B cell (primary cell): Measurements from ENCODE around the gene ZWILCH. TPM values are rescaled to one million over a fixed set of nuclear protein-coding genes. Genes with fewer than 3 reads are reported as not detected.
"Not testable (repeated sequence)": the region's sequence is repeated elsewhere in the genome, so short reads cannot be mapped to it uniquely, and the experiment has no call there.

Source experiments
- ATAC-seq: fragments of 200-7000 bp; cut with Tn5 transposase; one replicate; pipeline ENCODE4 v1.10.0; 2021; ENCODE audit warnings: low read depth, mild to moderate bottlenecking, moderate number of reproducible peaks, moderate library complexity
- CTCF ChIA-PET: fragments of 350-600 bp; sonication (Branson Sonifier 250); formaldehyde crosslinking; loops from one replicate; lab custom pipeline; 2021; ENCODE audit warnings: antibody characterized with exemption, inconsistent platforms; lab: Charles Lee
- POLR2A ChIA-PET: fragments of 350-600 bp; sonication (Branson Sonifier 250); formaldehyde crosslinking; loops from one replicate; lab custom pipeline; 2021; ENCODE audit warnings: antibody characterized with exemption; lab: Charles Lee
- DNase-seq: peaks from one replicate; pipeline ENCODE4 v3.0.0; 2013
- H2AFZ ChIP-seq: 2 replicates; pipeline ENCODE4 v1.6.1; 2012; ENCODE audit warnings: mild to moderate bottlenecking, low read depth, low read length; ENCODE audit not compliant: insufficient read depth, poor library complexity, severe bottlenecking
- H3K27ac ChIP-seq, 2 donors: 1 replicate in 1 of 2; 2 replicates in 1 of 2; pipeline ENCODE4 v1.5.1; 2012 to 2013; ENCODE audit warnings: low read length in 2 of 2, mild to moderate bottlenecking in 2 of 2, moderate library complexity in 1 of 2
- H3K27me3 ChIP-seq, 4 experiments: fragments of 200-600 bp in 1 of 4; sonication (generic) in 1 of 4; replicated peaks in 1 of 4; 1 replicate in 2 of 4; 2 replicates in 2 of 4; pipeline versions ENCODE4 v1.6.1 to v1.7.0; 2013 to 2016; ENCODE audit warnings: low read length in 3 of 4, mild to moderate bottlenecking in 2 of 4, mixed read lengths in 1 of 4, moderate library complexity in 1 of 4; ENCODE audit not compliant: insufficient read depth in 4 of 4, control insufficient read depth in 3 of 4; ENCODE audit errors: control extremely low read depth in 1 of 4
- H3K36me3 ChIP-seq, 2 experiments: replicated peaks in 1 of 2; 1 replicate in 1 of 2; 2 replicates in 1 of 2; pipeline versions ENCODE4 v1.6.1 to v1.7.1; 2013; ENCODE audit warnings: low read length in 1 of 2; ENCODE audit not compliant: insufficient read depth in 2 of 2, control insufficient read depth in 1 of 2; ENCODE audit errors: control extremely low read depth in 1 of 2, extremely low read depth in 1 of 2
- H3K4me1 ChIP-seq, 2 donors: fragments of 200-600 bp in 1 of 2; sonication (generic) in 1 of 2; 1 replicate in 1 of 2; 2 replicates in 1 of 2; pipeline versions ENCODE4 v1.5.1 to v1.6.1; 2013 to 2017; ENCODE audit warnings: low read length in 2 of 2; ENCODE audit not compliant: control insufficient read depth in 2 of 2, insufficient read depth in 2 of 2
- H3K4me2 ChIP-seq: replicated peaks from 2 replicates; pipeline ENCODE3; 2012; ENCODE audit warnings: mild to moderate bottlenecking, low read depth, low read length; ENCODE audit not compliant: poor library complexity, severe bottlenecking
- H3K4me3 ChIP-seq, 5 experiments: fragments of 200-600 bp in 1 of 5; sonication (generic) in 1 of 5; 1 replicate in 3 of 5; 2 replicates in 2 of 5; pipeline versions ENCODE4 v1.5.1 to v1.7.0; 2011 to 2016; ENCODE audit warnings: low read length in 4 of 5, mild to moderate bottlenecking in 4 of 5, low read depth in 2 of 5, control low read depth in 1 of 5, moderate library complexity in 1 of 5; ENCODE audit not compliant: insufficient read depth in 1 of 5; ENCODE audit errors: control extremely low read depth in 1 of 5, extremely low read depth in 1 of 5
- H3K79me2 ChIP-seq: fragments of 200-600 bp; sonication (generic); one replicate; pipeline ENCODE4 v1.6.0; 2016; ENCODE audit warnings: low read length; ENCODE audit not compliant: control insufficient read depth, insufficient read depth
- H3K9ac ChIP-seq: fragments of 200-600 bp; sonication (generic); 2 replicates; pipeline ENCODE4 v1.6.1; 2017; ENCODE audit warnings: mild to moderate bottlenecking, low read length, moderate library complexity
- H3K9me3 ChIP-seq, 3 donors: one replicate each; pipeline versions ENCODE4 v1.6.1 to v1.7.1; 2013; ENCODE audit warnings: low read length in 2 of 3; ENCODE audit not compliant: control insufficient read depth in 2 of 3, insufficient read depth in 1 of 3; ENCODE audit errors: control extremely low read depth in 1 of 3
- H4K20me1 ChIP-seq: 2 replicates; pipeline ENCODE4 v1.6.0; 2012; ENCODE audit warnings: mild to moderate bottlenecking, low read length; ENCODE audit not compliant: insufficient read depth, control insufficient read depth, poor library complexity, severe bottlenecking
- H3K27ac Mint-ChIP-seq: one replicate; pipeline ENCODE4 v1.8.0; 2021; ENCODE audit warnings: mixed read lengths
- H3K27me3 Mint-ChIP-seq: one replicate; pipeline ENCODE4 v1.8.0; 2021; ENCODE audit warnings: mixed read lengths
- H3K4me1 Mint-ChIP-seq: one replicate; pipeline ENCODE4 v1.8.0; 2021; ENCODE audit warnings: mixed read lengths
- H3K4me3 Mint-ChIP-seq: one replicate; pipeline ENCODE4 v1.8.0; 2021; ENCODE audit warnings: mixed read lengths
- H3K9me3 Mint-ChIP-seq: one replicate; pipeline ENCODE4 v1.8.0; 2022; ENCODE audit warnings: mixed read lengths; ENCODE audit not compliant: insufficient read depth
- EZH2 ChIP-seq: IDR thresholded peaks from 2 replicates; pipeline ENCODE4 v1.6.1; 2012; ENCODE audit warnings: borderline replicate concordance, low read depth, mild to moderate bottlenecking, moderate library complexity, low read length; ENCODE audit not compliant: insufficient read depth, poor library complexity, severe bottlenecking
- WGBS: methylation state at CpG from one replicate; pipeline ENCODE4 v1.1.5; 2013; ENCODE audit warnings: missing lambda C conversion rate; ENCODE audit not compliant: insufficient coverage; 5-methylcytosine and 5-hydroxymethylcytosine counted together
- intact Hi-C: fragments of 100-400 bp; cut with micrococcal nuclease; formaldehyde crosslinking; loops from one replicate; pipeline ENCODE4 v1.10.0; 2022
- polyA plus RNA-seq: library from polyadenylated mRNA; depleted of rRNA; stranded (reverse); fragments of >200 nt; gene quantifications from 2 replicates; pipeline ENCODE4 v1.2.3, GENCODE V29; 2012
- total RNA-seq, 2 donors: library from RNA; stranded (reverse); fragments of 120-200 nt in 1 of 2; gene quantifications; 1 replicate in 1 of 2; 2 replicates in 1 of 2; pipeline versions ENCODE4 v1.2.3 to v1.2.4, GENCODE V29; 2013 to 2022
- TF ChIP-seq, protein P1 (sequence below): fragments of 200-600 bp; IDR thresholded peaks from one replicate; pipeline ENCODE4 v1.8.0; 2022; ENCODE audit warnings: antibody characterized with exemption, mild to moderate bottlenecking

The ZWILCH gene
- total and polyA plus RNA-seq, 2 donors (not counting 1 experiment from before 2014, with no cell fraction given), result 2.8 to 11.3 TPM

DNA sequence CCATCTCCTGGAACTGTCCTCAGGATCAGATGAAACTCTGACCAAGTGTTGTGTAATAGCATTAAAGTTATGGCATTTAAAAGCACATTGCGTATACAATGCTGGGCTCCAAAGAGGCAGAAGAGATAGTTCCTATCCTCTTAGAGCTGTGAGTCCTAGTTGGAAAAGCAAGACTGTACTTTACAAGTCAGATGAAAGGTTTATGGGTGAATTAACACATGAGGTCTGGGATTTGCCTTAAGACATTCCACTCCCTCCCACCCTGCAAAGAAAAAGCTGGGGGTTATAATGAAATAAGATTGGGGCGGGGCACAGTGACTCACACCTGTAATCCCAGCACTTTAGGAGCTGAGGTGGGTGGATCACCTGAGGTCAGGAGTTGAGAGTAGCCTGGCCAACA, 43.2 kb upstream of the ZWILCH start:
- no peaks in the 10 kb centered on the region for H4K20me1 ChIP-seq
- Mint-ChIP-seq H3K27me3 (no peaks in the 10 kb centered on the region), H3K9me3 (no peaks in the 10 kb centered on the region), H3K27ac (no peak overlapping the region), H3K4me3 (no peak overlapping the region), H3K4me1 (peaks cover 14% of the 10 kb centered on the region)
- CTCF ChIA-PET, result no interaction called here
- no peak overlapping the region for H3K9ac ChIP-seq
- H3K4me2 ChIP-seq, result no peak overlapping the region
- POLR2A ChIA-PET, result no interaction called here
- TF ChIP-seq, protein P1, sequence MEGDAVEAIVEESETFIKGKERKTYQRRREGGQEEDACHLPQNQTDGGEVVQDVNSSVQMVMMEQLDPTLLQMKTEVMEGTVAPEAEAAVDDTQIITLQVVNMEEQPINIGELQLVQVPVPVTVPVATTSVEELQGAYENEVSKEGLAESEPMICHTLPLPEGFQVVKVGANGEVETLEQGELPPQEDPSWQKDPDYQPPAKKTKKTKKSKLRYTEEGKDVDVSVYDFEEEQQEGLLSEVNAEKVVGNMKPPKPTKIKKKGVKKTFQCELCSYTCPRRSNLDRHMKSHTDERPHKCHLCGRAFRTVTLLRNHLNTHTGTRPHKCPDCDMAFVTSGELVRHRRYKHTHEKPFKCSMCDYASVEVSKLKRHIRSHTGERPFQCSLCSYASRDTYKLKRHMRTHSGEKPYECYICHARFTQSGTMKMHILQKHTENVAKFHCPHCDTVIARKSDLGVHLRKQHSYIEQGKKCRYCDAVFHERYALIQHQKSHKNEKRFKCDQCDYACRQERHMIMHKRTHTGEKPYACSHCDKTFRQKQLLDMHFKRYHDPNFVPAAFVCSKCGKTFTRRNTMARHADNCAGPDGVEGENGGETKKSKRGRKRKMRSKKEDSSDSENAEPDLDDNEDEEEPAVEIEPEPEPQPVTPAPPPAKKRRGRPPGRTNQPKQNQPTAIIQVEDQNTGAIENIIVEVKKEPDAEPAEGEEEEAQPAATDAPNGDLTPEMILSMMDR, result no peak
- no peak for TF ChIP-seq EZH2
- peaks cover 0 to 9% of the 10 kb centered on the region in 2 experiments for H3K36me3 ChIP-seq
- no peak for DNase-seq
- intact Hi-C loops, result no loop called here
- 100% methylated on average over 1 of the region's 2 CpGs for WGBS
- no peaks in the 10 kb centered on the region for H3K27me3 ChIP-seq
- H3K9me3 ChIP-seq, result peaks cover 0 to 5% (median 0%) of the 10 kb centered on the region in 3 donors
- no peak overlapping the region for H2AFZ ChIP-seq
- no peak overlapping the region for H3K4me3 ChIP-seq
- no peak overlapping the region for H3K27ac ChIP-seq
- ATAC-seq, result no peak
- H3K4me1 ChIP-seq, result no peaks in the 10 kb centered on the region
- no peaks in the 10 kb centered on the region for H3K79me2 ChIP-seq

GRCh38 chr15:66462627-66463026, 42.5 kb upstream of the ZWILCH start:
- Mint-ChIP-seq H3K27me3 (no peaks in the 10 kb centered on the region), H3K4me1 (peaks cover 11% of the 10 kb centered on the region), H3K9me3 (no peaks in the 10 kb centered on the region), H3K4me3 (no peak overlapping the region), H3K27ac (no peak overlapping the region)
- H3K27me3 ChIP-seq, result no peaks in the 10 kb centered on the region
- no peak for TF ChIP-seq EZH2
- TF ChIP-seq, protein P1, result no peak
- H3K4me2 ChIP-seq, result no peak overlapping the region
- intact Hi-C loops, result no loop called here
- 100% methylated on average over 4 of the region's 4 CpGs for WGBS
- H3K9me3 ChIP-seq, result peaks cover 0 to 5% (median 0%) of the 10 kb centered on the region in 3 donors
- DNase-seq (no peak), ATAC-seq (no peak)
- H3K79me2 ChIP-seq, result no peaks in the 10 kb centered on the region
- no peak overlapping the region for H2AFZ ChIP-seq
- H3K9ac ChIP-seq, result no peak overlapping the region
- no peak overlapping the region for H3K27ac ChIP-seq
- POLR2A ChIA-PET, result interaction anchor here (0.8 kb wide), 1 partner anchor 10 kb away, joined by 7 read pairs; no protein-coding TSS in a partner anchor
- no peak overlapping the region for H3K4me3 ChIP-seq
- H4K20me1 ChIP-seq, result no peaks in the 10 kb centered on the region
- H3K36me3 ChIP-seq, result peaks cover 0 to 9% of the 10 kb centered on the region in 2 experiments
- CTCF ChIA-PET, result interaction anchor here (0.6 kb wide), 2 partner anchors 400 to 872 kb away, joined by 3 read pairs; no protein-coding TSS in a partner anchor
- no peaks in the 10 kb centered on the region for H3K4me1 ChIP-seq

- peak overlapping the region; percentile 53 for H3K27ac Mint-ChIP-seq
- H3K4me3 Mint-ChIP-seq, H3K9me3 ChIP-seq, H3K27ac ChIP-seq, POLR2A ChIA-PET, H3K9me3 Mint-ChIP-seq, H3K27me3 ChIP-seq, H3K4me3 ChIP-seq, H4K20me1 ChIP-seq, ATAC-seq, H3K79me2 ChIP-seq, intact Hi-C loops, H3K9ac ChIP-seq, H3K4me1 ChIP-seq, DNase-seq, CTCF ChIA-PET, H3K4me1 Mint-ChIP-seq, H3K4me2 ChIP-seq, H2AFZ ChIP-seq, H3K27me3 Mint-ChIP-seq: not testable (repeated sequence)
- 100% methylated on average over 3 of the region's 6 CpGs for WGBS
- peaks cover 0 to 15% of the 10 kb centered on the region in 2 experiments for H3K36me3 ChIP-seq
These were observed 39.8 kb upstream of the ZWILCH start for GRCh38 chr15:66465294-66465693.
